HCT116 (cell line): ENCODE data around the gene HOXA2. TPM values are rescaled to one million over a fixed set of nuclear protein-coding genes. Genes with fewer than 3 reads are reported as not detected.
A peak's percentile ranks its signal among the peaks of the same experiment; 100 is the strongest.

ENCODE experiments used
- ATAC-seq: fragments of 200-7000 bp; cut with Tn5 transposase; 2 replicates; pipeline ENCODE4 v1.9.1; 2020; ENCODE audit warnings: mild to moderate bottlenecking, moderate library complexity
- BruUV-seq: library from RNA; stranded (reverse); fragments of 400-500 nt; replicated peaks from 2 replicates; lab custom pipeline; 2021; lab: Mats Ljungman, UMichigan
- CTCF ChIA-PET: fragments of 300-600 bp; sonication (Branson Sonifier 250); formaldehyde crosslinking; loops from one replicate; lab custom pipeline; 2021; ENCODE audit warnings: antibody characterized with exemption; lab: Charles Lee
- POLR2A ChIA-PET: fragments of 300-600, 350-600 bp; sonication (Branson Sonifier 250); formaldehyde crosslinking; loops from one replicate; lab custom pipeline; 2021; ENCODE audit warnings: antibody characterized with exemption; lab: Charles Lee
- RAD21 ChIA-PET, 2 experiments: fragments of 300-600 bp; sonication (Branson Sonifier 250); formaldehyde crosslinking; loops; one replicate each; lab custom pipeline; 2023; ENCODE audit warnings: low total read pairs in 2 of 2; ENCODE audit not compliant: uncharacterized antibody in 2 of 2, unreplicated experiment in 2 of 2, low non-redundant PET in 1 of 2; lab: Charles Lee
- DNase-seq: peaks from one replicate; pipeline ENCODE4 v3.0.0-alpha.2; 2010; ENCODE audit warnings: low read depth, low spot score
- H2AFZ ChIP-seq: fragments of 200-600 bp; shearing (Covaris generic), sonication (generic); 2 replicates; pipeline ENCODE4 v1.6.1; 2017; ENCODE audit warnings: low read depth, mixed run types, mixed read lengths, antibody characterized with exemption, low read length; ENCODE audit not compliant: poor library complexity, severe bottlenecking
- H3K27ac ChIP-seq: 2 replicates; pipeline ENCODE4 v1.5.1; 2012; ENCODE audit warnings: low read depth, low read length
- H3K27me3 ChIP-seq: fragments of 200-600 bp; sonication (generic); 2 replicates; pipeline ENCODE4 v1.6.1; 2016; ENCODE audit warnings: mixed run types, low read length, mixed read lengths; ENCODE audit not compliant: insufficient read depth
- H3K36me3 ChIP-seq, 2 experiments: fragments of 200-500 bp in 1 of 2; fragments of 200-600 bp in 1 of 2; sonication (Bioruptor generic) in 1 of 2; sonication (generic) in 1 of 2; 2 replicates each; pipeline versions ENCODE4 v1.5.1 to v1.6.1; 2014 to 2016; ENCODE audit warnings: low read length in 2 of 2, inconsistent platforms in 1 of 2, mixed read lengths in 1 of 2, mixed run types in 1 of 2; ENCODE audit not compliant: insufficient read depth in 2 of 2, control insufficient read depth in 1 of 2
- H3K4me1 ChIP-seq, 2 experiments: fragments of 200-600 bp in 1 of 2; sonication (generic) in 1 of 2; 2 replicates each; pipeline versions ENCODE4 v1.5.1 to v1.6.1; 2012 to 2017; ENCODE audit warnings: low read length in 2 of 2, inconsistent platforms in 1 of 2, mild to moderate bottlenecking in 1 of 2, mixed read lengths in 1 of 2, mixed run types in 1 of 2, moderate library complexity in 1 of 2; ENCODE audit not compliant: insufficient read depth in 2 of 2, control insufficient read depth in 1 of 2
- H3K4me2 ChIP-seq: fragments of 200-600 bp; sonication (generic); 2 replicates; pipeline ENCODE4 v1.6.1; 2017; ENCODE audit warnings: mixed run types, low read length, mixed read lengths
- H3K4me3 ChIP-seq, 2 experiments: fragments of 200-600 bp in 1 of 2; sonication (generic) in 1 of 2; replicated peaks in 1 of 2; 2 replicates each; pipeline ENCODE4 v1.5.1; 2011 to 2016; ENCODE audit warnings: low read length in 2 of 2, control low read depth in 1 of 2, low read depth in 1 of 2, mild to moderate bottlenecking in 1 of 2, mixed read lengths in 1 of 2, mixed run types in 1 of 2
- H3K79me2 ChIP-seq: fragments of 200-600 bp; sonication (generic); 2 replicates; pipeline ENCODE4 v1.6.1; 2017; ENCODE audit warnings: mild to moderate bottlenecking, mixed run types, low read length, moderate library complexity, mixed read lengths; ENCODE audit not compliant: insufficient read depth
- H3K9ac ChIP-seq: fragments of 200-600 bp; sonication (generic); 2 replicates; pipeline ENCODE4 v1.6.1; 2016; ENCODE audit warnings: low read length, mixed read lengths
- H3K9me2 ChIP-seq: fragments of 200-600 bp; sonication (generic), shearing (Covaris generic); 2 replicates; pipeline ENCODE4 v1.6.1; 2017; ENCODE audit warnings: mixed run types, mild to moderate bottlenecking, moderate library complexity; ENCODE audit not compliant: insufficient read depth
- H3K9me3 ChIP-seq, 2 experiments: fragments of 200-500 bp in 1 of 2; fragments of 200-600 bp in 1 of 2; sonication (Bioruptor generic) in 1 of 2; sonication (generic) in 1 of 2; 2 replicates each; pipeline ENCODE4 v1.6.1; 2014 to 2017; ENCODE audit warnings: low read length in 2 of 2, mixed read lengths in 2 of 2, inconsistent platforms in 1 of 2, low read depth in 1 of 2, mild to moderate bottlenecking in 1 of 2, mixed run types in 1 of 2, moderate library complexity in 1 of 2; ENCODE audit not compliant: control insufficient read depth in 1 of 2, insufficient read depth in 1 of 2
- H4K20me1 ChIP-seq: fragments of 200-600 bp; sonication (generic), shearing (Covaris generic); 2 replicates; pipeline ENCODE4 v1.6.1; 2017; ENCODE audit warnings: mixed run types, mild to moderate bottlenecking, moderate library complexity; ENCODE audit not compliant: insufficient read depth
- CBX3 ChIP-seq: IDR thresholded peaks from 2 replicates; pipeline ENCODE4 v1.6.1; 2012; ENCODE audit warnings: low read depth
- CEBPB ChIP-seq: IDR thresholded peaks from 2 replicates; pipeline ENCODE4 v1.6.1; 2012; ENCODE audit warnings: low read depth
- ELF1 ChIP-seq: IDR thresholded peaks from 2 replicates; pipeline ENCODE4 v1.6.1; 2012; ENCODE audit warnings: low read depth, borderline replicate concordance
- EZH2phosphoT487 ChIP-seq: fragments of 200-600 bp; IDR thresholded peaks from 2 replicates; pipeline ENCODE4 v1.6.1; 2018; ENCODE audit warnings: antibody characterized with exemption, borderline replicate concordance
- JUND ChIP-seq: IDR thresholded peaks from 2 replicates; pipeline ENCODE4 v1.6.1; 2012
- POLR2A ChIP-seq: IDR thresholded peaks from 2 replicates; pipeline ENCODE4 v1.7.0; 2011; ENCODE audit warnings: borderline replicate concordance; ENCODE audit not compliant: insufficient read depth, insufficient read length; ENCODE audit errors: extremely low read depth
- POLR2AphosphoS5 ChIP-seq: IDR thresholded peaks from 2 replicates; pipeline ENCODE4 v1.6.1; 2011; ENCODE audit warnings: mild to moderate bottlenecking, low read depth, low read length, moderate library complexity
- SP1 ChIP-seq: IDR thresholded peaks from 2 replicates; pipeline ENCODE4 v1.6.1; 2012; ENCODE audit warnings: low read depth
- SRF ChIP-seq: IDR thresholded peaks from 2 replicates; pipeline ENCODE4 v1.6.1; 2012; ENCODE audit warnings: low read depth
- ZFX ChIP-seq: fragments of 450-650 bp; IDR thresholded peaks from 2 replicates; pipeline ENCODE4 v1.6.1; 2017
- intact Hi-C: fragments of 100-400 bp; cut with micrococcal nuclease; formaldehyde crosslinking; loops from 2 replicates; pipeline ENCODE4 v1.10.0; 2022
- total RNA-seq: library from RNA; stranded (reverse); gene quantifications from one replicate; pipeline ENCODE4 v1.2.1, GENCODE V29; 2021; ENCODE audit not compliant: unreplicated experiment
- TF ChIP-seq, protein P1 (sequence below): IDR thresholded peaks from 2 replicates; pipeline ENCODE4 v1.6.1; 2012

Gene HOXA2
- total RNA-seq, 1 experiment from 2014 or later, result 0.57 TPM

DNA sequence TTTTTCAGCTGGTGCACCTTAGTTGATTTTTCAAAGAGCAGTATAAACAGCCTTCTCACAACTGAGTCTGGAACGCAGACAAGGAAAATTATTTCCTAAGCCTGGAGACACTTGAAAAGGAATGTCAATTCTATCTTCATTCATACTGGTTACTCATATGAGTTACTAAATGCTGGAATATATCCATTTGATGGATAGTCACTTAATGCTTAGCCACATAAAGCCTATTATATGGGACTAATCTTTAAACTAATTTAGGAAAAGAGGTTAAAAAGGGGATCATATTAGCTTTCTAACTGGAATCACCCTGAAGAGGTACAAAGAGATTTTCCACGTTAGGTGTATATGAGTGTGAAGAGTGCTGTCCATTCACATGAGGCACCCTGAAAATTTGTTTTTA, 29.7 kb upstream of the HOXA2 start:
- peak overlapping the region; percentile 91; the same call in 1 of the 2 replicates for H3K4me2 ChIP-seq
- ATAC-seq (no peak), DNase-seq (no peak)
- H3K36me3 ChIP-seq, result no peaks in the 10 kb centered on the region
- BruUV-seq, result no TSS peak
- H4K20me1 ChIP-seq, result no peaks in the 10 kb centered on the region
- no peak overlapping the region for H3K4me3 ChIP-seq
- no peak for TF ChIP-seq POLR2AphosphoS5
- TF ChIP-seq, protein P1, sequence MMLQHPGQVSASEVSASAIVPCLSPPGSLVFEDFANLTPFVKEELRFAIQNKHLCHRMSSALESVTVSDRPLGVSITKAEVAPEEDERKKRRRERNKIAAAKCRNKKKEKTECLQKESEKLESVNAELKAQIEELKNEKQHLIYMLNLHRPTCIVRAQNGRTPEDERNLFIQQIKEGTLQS, result no peak
- no peak for TF ChIP-seq ZFX
- TF ChIP-seq ELF1, result no peak
- TF ChIP-seq CBX3, result no peak
- no peak for TF ChIP-seq POLR2A
- no peak for TF ChIP-seq SRF
- TF ChIP-seq SP1, result no peak
- TF ChIP-seq EZH2phosphoT487, result no peak
- no peak for TF ChIP-seq CEBPB
- no peak overlapping the region for H2AFZ ChIP-seq
- H3K9me3 ChIP-seq, result no peaks in the 10 kb centered on the region
- H3K79me2 ChIP-seq, result no peaks in the 10 kb centered on the region
- ChIA-PET RAD21 (interaction anchor here in 1 of 2 experiments (0.6 kb wide), 1 partner anchor 282 kb away, joined by 3 read pairs; no protein-coding TSS in a partner anchor), POLR2A (interaction anchor here (1.5 kb wide), 1 partner anchor 17 kb away, joined by 3 read pairs; no protein-coding TSS in a partner anchor), CTCF (no interaction called here)
- intact Hi-C loops, result no loop called here
- H3K27ac ChIP-seq, result no peak overlapping the region
- no peak overlapping the region for H3K9ac ChIP-seq
- no peaks in the 10 kb centered on the region for H3K9me2 ChIP-seq
- peaks cover 41 to 81% of the 10 kb centered on the region in 2 experiments for H3K4me1 ChIP-seq
- H3K27me3 ChIP-seq, result peaks cover 14% of the 10 kb centered on the region

DNA sequence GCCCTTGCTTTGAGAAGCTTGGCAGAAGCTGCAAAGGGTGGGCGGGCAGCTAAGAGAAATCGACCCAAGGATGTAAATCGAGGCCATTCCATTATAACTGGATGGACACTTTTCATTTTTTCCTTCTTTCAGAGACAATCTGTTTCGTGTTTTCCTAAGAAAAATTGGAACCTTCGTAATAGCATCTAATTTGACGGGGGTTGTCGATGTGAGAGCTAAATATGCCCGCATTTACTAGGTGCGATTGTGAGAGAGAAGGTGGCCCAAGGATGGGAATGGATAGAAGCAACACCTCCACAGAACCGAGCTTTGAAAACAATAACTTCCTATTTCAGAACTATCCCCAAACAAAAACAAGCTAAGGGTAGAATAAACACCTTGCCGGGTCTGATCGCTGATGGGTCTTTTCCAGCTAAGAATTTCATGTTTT, 28.9 kb upstream of the HOXA2 start:
- peak; percentile 2; the same call in 1 of the 2 replicates for ATAC-seq
- Histone ChIP-seq H3K4me3 (peak overlapping the region; percentile 55 to 64), H3K9me2 (no peaks in the 10 kb centered on the region), H3K9ac (peak overlapping the region; percentile 71), H3K79me2 (no peaks in the 10 kb centered on the region), H4K20me1 (no peaks in the 10 kb centered on the region), H3K36me3 (no peaks in the 10 kb centered on the region), H3K4me2 (peak overlapping the region; percentile 91), H3K27me3 (peaks cover 17% of the 10 kb centered on the region), H3K9me3 (no peaks in the 10 kb centered on the region), H3K4me1 (peaks cover 35 to 77% of the 10 kb centered on the region in 2 experiments), H3K27ac (peak overlapping the region; percentile 36; the same call in 1 of the 2 replicates), H2AFZ (no peak overlapping the region)
- RAD21 ChIA-PET, result no interaction called here
- intact Hi-C loops, result loop anchor here (2.0 kb wide), 1 partner anchor 17 kb away; no protein-coding TSS in a partner anchor
- CTCF ChIA-PET, result interaction anchor here (1.6 kb wide), 1 partner anchor 444 kb away, joined by 3 read pairs; no protein-coding TSS in a partner anchor
- POLR2A ChIA-PET, result interaction anchor here (0.7 to 1.5 kb wide), 5 partner anchors 16 to 417 kb away, joined by 3 to 5 read pairs (median 3); no protein-coding TSS in a partner anchor
- BruUV-seq, result no TSS peak
- TF ChIP-seq JUND, result no peak
- TF ChIP-seq, all 23 proteins: peak for 0
- DNase-seq, result no peak
